Naive B cell (primary cell): ENCODE data around the gene NTF3. TPM values are rescaled to one million over a fixed set of nuclear protein-coding genes. Genes with fewer than 3 reads are reported as not detected.

ENCODE experiments used
- ATAC-seq, 2 donors: fragments of 150-1000 bp; cut with Tn5 transposase; 2 replicates each; pipeline ENCODE4 v1.10.0; 2021; ENCODE audit warnings: low read depth in 2 of 2, mild to moderate bottlenecking in 2 of 2, moderate library complexity in 2 of 2
- DNase-seq: peaks from one replicate; pipeline ENCODE4 v3.0.0; 2022
- H3K27ac Mint-ChIP-seq, 6 donors: one replicate each; pipeline ENCODE4 v1.8.0; 2020 to 2022; ENCODE audit warnings: mild to moderate bottlenecking in 6 of 6, mixed read lengths in 6 of 6, moderate library complexity in 5 of 6, inconsistent platforms in 2 of 6
- H3K27me3 Mint-ChIP-seq, 3 donors: one replicate each; pipeline ENCODE4 v1.8.0; 2021 to 2022; ENCODE audit warnings: mixed read lengths in 3 of 3, mild to moderate bottlenecking in 1 of 3
- H3K36me3 Mint-ChIP-seq, 2 donors: one replicate each; pipeline ENCODE4 v1.8.0; 2020 to 2022; ENCODE audit warnings: mixed read lengths in 2 of 2, inconsistent platforms in 1 of 2, mild to moderate bottlenecking in 1 of 2
- H3K4me1 Mint-ChIP-seq, 3 donors: one replicate each; pipeline ENCODE4 v1.8.0; 2020 to 2022; ENCODE audit warnings: mixed read lengths in 3 of 3, inconsistent platforms in 1 of 3, mild to moderate bottlenecking in 1 of 3, moderate library complexity in 1 of 3
- H3K4me3 Mint-ChIP-seq, 8 donors: one replicate each; pipeline ENCODE4 v1.8.0; 2020 to 2022; ENCODE audit warnings: mild to moderate bottlenecking in 8 of 8, mixed read lengths in 8 of 8, moderate library complexity in 8 of 8, inconsistent platforms in 2 of 8
- H3K9me3 Mint-ChIP-seq, 7 donors: one replicate each; pipeline ENCODE4 v1.8.0; 2020 to 2022; ENCODE audit warnings: mixed read lengths in 7 of 7, mild to moderate bottlenecking in 5 of 7, inconsistent platforms in 2 of 7, moderate library complexity in 1 of 7
- polyA plus RNA-seq, 6 donors: library from polyadenylated mRNA; unstranded; fragments of 300-500 nt; fragmentation: Illumina TruSeq; gene quantifications; one replicate each; pipeline ENCODE4 v1.2.3, GENCODE V29; 2021; ENCODE audit warnings: low read depth in 6 of 6

NTF3 gene
- polyA plus RNA-seq, 6 donors from 2014 or later = not detected

DNA sequence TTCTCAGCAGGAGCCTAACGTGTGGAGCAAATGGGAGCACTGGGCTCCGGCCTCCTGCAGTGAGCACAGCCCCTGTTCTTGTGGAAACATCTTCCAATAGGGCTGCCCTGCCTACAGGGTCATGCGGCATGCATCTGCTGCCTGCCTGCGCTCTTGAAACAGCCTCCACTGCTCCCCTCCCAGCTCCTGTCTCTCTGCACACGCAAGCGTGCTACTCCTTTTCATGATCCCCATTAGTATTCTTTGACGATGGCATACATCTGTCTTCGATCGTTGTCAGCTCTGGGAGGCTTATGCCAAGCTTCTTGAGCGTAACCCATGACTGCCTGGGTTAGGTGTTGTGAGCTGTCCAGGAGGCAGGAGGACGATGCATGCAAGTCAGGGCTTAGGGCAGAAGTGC is 23.1 kb downstream of the NTF3 start:
- ATAC-seq = no peak
- H3K36me3 Mint-ChIP-seq = no peaks in the 10 kb centered on the region

GRCh38 chr12:5456030-5456429 is 24.1 kb downstream of the NTF3 start:
- H3K4me1 Mint-ChIP-seq = peaks cover 17 to 19% (median 18%) of the 10 kb centered on the region in 3 donors

More for the DNA sequence above, 23.1 kb downstream of the NTF3 start:
- H3K9me3 Mint-ChIP-seq = peaks cover 0 to 3% (median 0%) of the 10 kb centered on the region in 7 donors
- H3K4me3 Mint-ChIP-seq = no peak overlapping the region
- peak overlapping the region in 1 of 6 donors; percentile 30 for H3K27ac Mint-ChIP-seq
- H3K27me3 Mint-ChIP-seq = peaks cover 8 to 33% (median 24%) of the 10 kb centered on the region in 3 donors
- no peak for DNase-seq
- H3K4me1 Mint-ChIP-seq = peaks cover 17 to 19% (median 18%) of the 10 kb centered on the region in 3 donors

GRCh38 chr12:5456906-5457305 is 25.0 kb downstream of the NTF3 start:
- DNase-seq (no peak), ATAC-seq (peak in 1 of 2 donors; percentile 50)
- H3K27me3 Mint-ChIP-seq = peaks cover 7 to 25% (median 16%) of the 10 kb centered on the region in 3 donors
- H3K27ac Mint-ChIP-seq = peak overlapping the region in 2 of 6 donors; percentile 78 to 85
- H3K36me3 Mint-ChIP-seq = no peaks in the 10 kb centered on the region
- H3K4me3 Mint-ChIP-seq = peak overlapping the region in 3 of 8 donors; percentile 39 to 63 (median 45)
- H3K4me1 Mint-ChIP-seq = peaks cover 17 to 19% (median 18%) of the 10 kb centered on the region in 3 donors
- peaks cover 0 to 3% (median 0%) of the 10 kb centered on the region in 7 donors for H3K9me3 Mint-ChIP-seq

More at GRCh38 chr12:5456030-5456429, 24.1 kb downstream of the NTF3 start:
- ATAC-seq = no peak
- peaks cover 0 to 3% (median 0%) of the 10 kb centered on the region in 7 donors for H3K9me3 Mint-ChIP-seq
- no peaks in the 10 kb centered on the region for H3K36me3 Mint-ChIP-seq
- no peak overlapping the region for H3K27ac Mint-ChIP-seq
- no peak for DNase-seq
- peaks cover 7 to 33% (median 20%) of the 10 kb centered on the region in 3 donors for H3K27me3 Mint-ChIP-seq
- no peak overlapping the region for H3K4me3 Mint-ChIP-seq

- Mint-ChIP-seq H3K4me3 (peak overlapping the region in 1 of 8 donors; percentile 46), H3K9me3 (no peaks in the 10 kb centered on the region), H3K27ac (peak overlapping the region in 1 of 6 donors; percentile 49), H3K4me1 (peaks cover 17 to 19% (median 18%) of the 10 kb centered on the region in 3 donors), H3K36me3 (no peaks in the 10 kb centered on the region), H3K27me3 (peaks cover 3 to 10% (median 7%) of the 10 kb centered on the region in 3 donors)
- ATAC-seq (no peak), DNase-seq (no peak)
These were observed 26.5 kb downstream of the NTF3 start for GRCh38 chr12:5458229-5459050.

GRCh38 chr12:5459051-5459782 is 27.3 kb downstream of the NTF3 start:
- Mint-ChIP-seq H3K4me1 (peaks cover 17 to 19% (median 18%) of the 10 kb centered on the region in 3 donors), H3K36me3 (no peaks in the 10 kb centered on the region), H3K4me3 (no peak overlapping the region), H3K27ac (peak overlapping the region in 1 of 6 donors; percentile 24), H3K27me3 (peaks cover 0 to 6% (median 6%) of the 10 kb centered on the region in 3 donors), H3K9me3 (no peaks in the 10 kb centered on the region)
- ATAC-seq = no peak
- DNase-seq = no peak

DNA sequence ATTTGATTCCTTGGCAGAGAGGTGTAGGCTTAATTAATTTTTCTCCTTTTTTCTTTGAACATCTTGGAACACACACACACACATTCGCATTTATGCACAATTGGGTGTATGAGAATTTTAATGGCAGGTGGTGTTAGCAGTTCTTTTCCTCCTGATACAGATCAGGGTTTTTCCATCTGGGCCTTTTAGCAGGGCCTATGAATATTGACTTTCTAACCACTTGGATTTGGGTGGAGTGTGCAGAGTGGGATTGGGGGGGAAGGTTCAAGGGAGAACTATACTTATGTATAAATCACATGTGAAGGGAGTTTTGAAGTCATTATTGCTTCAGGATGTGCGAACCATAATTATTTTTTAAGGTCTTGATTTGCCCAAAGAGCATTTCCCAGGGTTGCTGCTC is 28.9 kb downstream of the NTF3 start:
- Mint-ChIP-seq H3K27me3 (peaks cover 0 to 4% (median 0%) of the 10 kb centered on the region in 3 donors), H3K4me1 (peaks cover 17 to 19% (median 18%) of the 10 kb centered on the region in 3 donors), H3K9me3 (no peaks in the 10 kb centered on the region), H3K4me3 (no peak overlapping the region), H3K27ac (no peak overlapping the region), H3K36me3 (no peaks in the 10 kb centered on the region)
- ATAC-seq = no peak
- no peak for DNase-seq

DNA sequence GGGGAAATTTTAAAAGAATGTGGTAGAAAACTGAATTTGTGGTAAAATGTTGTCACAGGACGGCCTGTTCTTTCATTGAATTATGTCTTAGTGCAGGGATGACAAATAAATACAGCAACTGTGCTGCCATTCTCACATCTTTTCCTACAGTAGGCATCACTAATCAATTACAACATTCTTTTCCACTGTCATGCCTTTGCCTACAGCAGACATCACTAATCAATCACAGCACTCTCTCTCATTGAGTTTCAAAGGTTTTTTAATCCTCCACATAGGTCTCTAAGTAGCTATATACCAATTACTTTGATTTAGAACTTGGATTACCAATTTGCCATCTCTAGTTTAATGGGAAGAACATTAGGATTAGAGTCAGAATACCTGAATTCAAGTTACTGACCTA is 30.1 kb downstream of the NTF3 start:
- Mint-ChIP-seq H3K27ac (no peak overlapping the region), H3K4me1 (peaks cover 11 to 13% (median 12%) of the 10 kb centered on the region in 3 donors), H3K36me3 (no peaks in the 10 kb centered on the region), H3K9me3 (no peaks in the 10 kb centered on the region), H3K4me3 (no peak overlapping the region), H3K27me3 (peaks cover 0 to 4% (median 0%) of the 10 kb centered on the region in 3 donors)
- ATAC-seq = no peak
- no peak for DNase-seq

- ATAC-seq (no peak), DNase-seq (no peak)
- Mint-ChIP-seq H3K27ac (no peak overlapping the region), H3K9me3 (no peaks in the 10 kb centered on the region), H3K36me3 (no peaks in the 10 kb centered on the region), H3K27me3 (peaks cover 7 to 19% (median 8%) of the 10 kb centered on the region in 3 donors), H3K4me3 (no peak overlapping the region), H3K4me1 (no peaks in the 10 kb centered on the region)
These were observed 32.2 kb downstream of the NTF3 start for GRCh38 chr12:5464096-5464495.

DNA sequence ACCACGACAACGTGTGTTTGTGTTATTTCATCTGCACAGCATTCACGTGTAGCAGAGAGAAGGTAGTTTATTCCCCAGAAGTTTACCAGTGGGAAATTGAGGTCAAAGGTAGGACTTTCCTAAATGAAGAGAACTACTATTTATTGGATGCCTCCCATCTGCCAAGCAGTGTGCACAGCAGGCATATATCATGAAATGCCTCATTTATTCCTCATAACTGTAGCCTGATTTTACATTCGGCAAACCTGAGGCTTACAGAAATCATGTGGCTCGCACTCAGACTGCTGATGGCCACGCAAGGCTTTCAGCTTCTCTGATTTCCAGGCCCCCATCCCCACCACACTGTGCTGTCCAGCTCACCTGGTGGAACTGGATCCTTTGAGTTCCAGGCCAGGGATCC is 33.5 kb downstream of the NTF3 start:
- Mint-ChIP-seq H3K9me3 (no peaks in the 10 kb centered on the region), H3K27me3 (peaks cover 8 to 21% (median 8%) of the 10 kb centered on the region in 3 donors), H3K4me1 (no peaks in the 10 kb centered on the region), H3K27ac (no peak overlapping the region), H3K4me3 (no peak overlapping the region), H3K36me3 (no peaks in the 10 kb centered on the region)
- ATAC-seq (no peak), DNase-seq (no peak)

- H3K4me3 Mint-ChIP-seq = no peak overlapping the region
- no peaks in the 10 kb centered on the region for H3K36me3 Mint-ChIP-seq
- DNase-seq (no peak), ATAC-seq (no peak)
- no peaks in the 10 kb centered on the region for H3K9me3 Mint-ChIP-seq
- H3K4me1 Mint-ChIP-seq = no peaks in the 10 kb centered on the region
- peaks cover 8 to 30% (median 16%) of the 10 kb centered on the region in 3 donors for H3K27me3 Mint-ChIP-seq
- H3K27ac Mint-ChIP-seq = no peak overlapping the region
These were observed 34.6 kb downstream of the NTF3 start for GRCh38 chr12:5466521-5466960.

- Mint-ChIP-seq H3K4me1 (no peaks in the 10 kb centered on the region), H3K4me3 (no peak overlapping the region), H3K36me3 (no peaks in the 10 kb centered on the region), H3K9me3 (no peaks in the 10 kb centered on the region), H3K27ac (no peak overlapping the region), H3K27me3 (peaks cover 8 to 30% (median 16%) of the 10 kb centered on the region in 3 donors)
- DNase-seq = no peak
- ATAC-seq = no peak
These were observed 36.0 kb downstream of the NTF3 start for GRCh38 chr12:5467931-5468330.

- ATAC-seq = no peak
These were observed 38.3 kb downstream of the NTF3 start for GRCh38 chr12:5470221-5470620.

GRCh38 chr12:5470703-5471102 is 38.8 kb downstream of the NTF3 start:
- ATAC-seq (no peak), DNase-seq (no peak)
- Mint-ChIP-seq H3K4me1 (peaks cover 0 to 2% (median 0%) of the 10 kb centered on the region in 3 donors), H3K4me3 (no peak overlapping the region), H3K27me3 (peaks cover 8 to 30% (median 16%) of the 10 kb centered on the region in 3 donors), H3K27ac (peak overlapping the region in 1 of 6 donors; percentile 8), H3K36me3 (peaks cover 0 to 4% of the 10 kb centered on the region in 2 donors), H3K9me3 (peaks cover 0 to 3% (median 0%) of the 10 kb centered on the region in 7 donors)

More at GRCh38 chr12:5470221-5470620, 38.3 kb downstream of the NTF3 start:
- Mint-ChIP-seq H3K36me3 (peaks cover 0 to 4% of the 10 kb centered on the region in 2 donors), H3K27me3 (peaks cover 8 to 30% (median 16%) of the 10 kb centered on the region in 3 donors), H3K4me3 (no peak overlapping the region), H3K9me3 (peaks cover 0 to 3% (median 0%) of the 10 kb centered on the region in 7 donors), H3K4me1 (no peaks in the 10 kb centered on the region), H3K27ac (no peak overlapping the region)
- no peak for DNase-seq
